Activated CD8-positive, alpha-beta memory T cell treated with anti-CD3 and anti-CD28 coated beads for 36 hours (primary cell): ENCODE results near the gene SESN2. TPM values are rescaled to one million over a fixed set of nuclear protein-coding genes. Genes with fewer than 3 reads are reported as not detected.

Source experiments
- CTCF ChIA-PET: fragments of 350-600 bp; sonication (Branson Sonifier 250); formaldehyde crosslinking; loops from one replicate; lab custom pipeline; 2021; ENCODE audit warnings: antibody characterized with exemption; lab: Charles Lee
- POLR2A ChIA-PET: fragments of 350-600 bp; sonication (Branson Sonifier 250); formaldehyde crosslinking; loops from one replicate; lab custom pipeline; 2021; ENCODE audit warnings: antibody characterized with exemption; lab: Charles Lee
- total RNA-seq, 2 experiments: library from RNA; stranded (reverse); gene quantifications; one replicate each; pipeline ENCODE4 v1.2.3, GENCODE V29; 2021

The SESN2 gene
- total RNA-seq, 2 experiments from 2014 or later, result 22.8 to 23.3 TPM

DNA sequence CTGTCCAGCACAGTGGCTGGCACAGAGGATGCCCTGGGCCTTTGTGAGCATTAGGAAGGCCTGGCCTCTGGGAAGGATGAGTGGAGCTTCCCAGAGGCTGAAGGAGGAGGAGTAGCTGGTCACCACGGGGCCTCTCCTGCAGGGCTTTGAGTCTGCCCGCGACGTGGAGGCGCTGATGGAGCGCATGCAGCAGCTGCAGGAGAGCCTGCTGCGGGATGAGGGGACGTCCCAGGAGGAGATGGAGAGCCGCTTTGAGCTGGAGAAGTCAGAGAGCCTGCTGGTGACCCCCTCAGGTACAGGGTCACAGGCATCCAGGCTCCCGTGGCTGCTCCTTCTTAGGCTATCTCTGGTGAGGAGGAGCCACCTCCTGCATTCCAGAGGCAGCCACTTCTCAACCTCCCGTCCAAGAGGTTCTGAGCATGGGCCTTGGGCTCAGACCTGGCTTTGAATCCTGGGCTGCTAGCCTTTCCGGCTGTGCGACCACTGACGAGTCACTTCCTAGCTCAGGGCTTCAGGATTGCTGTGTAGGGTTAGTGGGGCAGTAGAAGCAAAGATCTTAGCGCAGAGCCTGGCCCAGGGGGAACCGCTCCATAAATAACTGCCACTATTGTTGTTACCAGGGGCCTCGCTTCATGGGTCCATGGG, 14.0 kb downstream of the SESN2 start:
- ChIA-PET CTCF (no interaction called here), POLR2A (interaction anchor here (1.6 kb wide), 1 partner anchor 13 kb away, joined by 4 read pairs; no protein-coding TSS in a partner anchor)

- CTCF ChIA-PET, result interaction anchor here (1.1 to 1.2 kb wide), 2 partner anchors 17 to 190 kb away, joined by 3 read pairs; partner anchors contain the start of gene EYA3
- POLR2A ChIA-PET, result no interaction called here
These were observed 19.4 kb downstream of the SESN2 start for GRCh38 chr1:28278763-28279162.

GRCh38 chr1:28279721-28280120, 20.4 kb downstream of the SESN2 start:
- POLR2A ChIA-PET, result no interaction called here
- CTCF ChIA-PET, result interaction anchor here (1.1 to 1.3 kb wide), 3 partner anchors 11 to 191 kb away, joined by 3 to 5 read pairs (median 3); partner anchors contain the start of gene EYA3

DNA sequence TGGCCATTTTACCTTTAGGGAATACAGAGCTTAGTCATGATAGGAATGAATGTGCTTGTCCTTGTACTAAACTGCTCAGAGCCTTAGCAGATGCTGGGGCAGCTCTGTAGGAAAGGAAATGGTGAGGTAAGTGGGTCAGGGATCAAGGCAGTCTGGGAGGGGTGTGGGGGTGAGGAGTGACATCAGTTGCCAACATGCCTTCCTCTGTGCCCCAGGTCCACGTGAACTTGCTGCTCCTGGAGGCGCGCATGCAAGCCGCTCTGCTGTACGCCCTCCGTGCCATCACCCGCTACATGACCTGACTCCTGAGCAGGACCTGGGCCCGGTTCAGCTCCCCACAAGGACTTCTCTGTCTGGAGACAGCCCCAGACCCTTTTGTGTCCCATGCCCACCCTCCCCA, 21.2 kb downstream of the SESN2 start:
- POLR2A ChIA-PET, result no interaction called here
- CTCF ChIA-PET, result interaction anchor here (1.3 kb wide), 1 partner anchor 11 kb away, joined by 5 read pairs; no protein-coding TSS in a partner anchor

DNA sequence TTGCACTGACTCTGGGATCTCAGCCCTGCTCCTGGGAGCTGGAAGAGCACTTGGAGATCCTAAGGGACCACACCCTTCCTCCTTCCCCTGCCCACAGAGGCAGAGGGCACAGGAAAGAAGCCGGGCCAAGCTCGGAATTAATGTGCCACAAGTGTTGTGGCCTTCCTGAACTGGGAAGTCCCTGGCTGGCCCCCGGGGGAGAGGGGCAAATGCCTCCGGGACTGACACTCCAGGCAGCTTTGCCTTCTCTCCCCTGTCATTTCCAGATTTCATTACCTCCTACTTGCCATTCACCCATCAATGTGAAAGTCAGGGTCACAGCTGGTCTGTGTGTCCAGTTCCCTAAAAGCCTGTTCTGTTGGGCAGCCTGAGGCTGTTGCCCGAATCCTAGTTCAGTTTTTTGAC, 21.7 kb downstream of the SESN2 start:
- POLR2A ChIA-PET, result no interaction called here
- CTCF ChIA-PET, result no interaction called here

GRCh38 chr1:28281608-28282425, 22.5 kb downstream of the SESN2 start:
- ChIA-PET CTCF (no interaction called here), POLR2A (no interaction called here)

DNA sequence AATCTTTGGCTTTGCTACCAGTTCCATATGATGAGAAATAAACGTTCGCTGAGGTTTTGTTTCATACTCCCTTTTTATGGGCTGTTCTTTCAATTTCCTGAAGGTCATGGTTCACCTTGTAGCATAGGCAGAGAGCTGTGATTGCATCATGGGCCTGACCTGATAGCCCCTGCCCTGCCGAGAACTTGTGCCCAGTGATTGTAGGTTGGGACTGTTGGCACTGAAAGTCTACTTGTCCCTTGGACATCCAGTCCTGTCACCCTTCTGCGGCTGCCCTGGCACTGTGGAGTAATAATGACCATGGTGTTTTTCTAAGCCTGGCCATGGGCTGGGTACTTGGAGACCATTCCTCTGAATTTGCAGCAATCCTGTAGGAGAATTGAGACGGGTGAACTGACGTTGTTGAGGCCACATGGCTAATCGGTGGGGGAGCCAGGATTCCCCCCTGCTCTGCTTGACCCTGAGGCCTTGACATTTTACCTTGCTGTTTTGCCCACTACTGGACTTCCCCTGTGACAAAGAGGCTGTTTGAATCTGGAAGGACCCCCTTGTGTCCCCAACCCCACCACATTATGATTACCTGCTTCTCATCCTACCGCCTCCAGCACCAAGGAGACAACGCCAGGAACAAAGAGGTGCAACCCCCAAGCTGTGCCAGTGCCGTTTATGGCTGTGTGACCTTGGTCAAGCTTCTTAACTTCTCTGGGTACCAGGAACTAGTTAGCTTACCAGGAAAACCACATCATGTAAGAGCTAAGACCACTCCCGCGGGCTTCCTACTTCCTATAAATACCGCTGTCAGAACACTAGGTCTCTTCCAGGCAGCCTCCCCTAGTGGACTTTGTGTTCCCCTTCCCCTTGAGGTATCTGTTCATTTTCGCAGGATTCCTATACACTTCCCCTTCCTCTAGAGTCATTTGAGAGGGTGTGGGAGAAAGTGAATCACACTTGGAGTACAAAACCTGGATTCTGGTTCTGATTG, 23.4 kb downstream of the SESN2 start:
- POLR2A ChIA-PET, result no interaction called here
- CTCF ChIA-PET, result no interaction called here

- ChIA-PET POLR2A (no interaction called here), CTCF (interaction anchor here (1.3 kb wide), 1 partner anchor 38 kb away, joined by 3 read pairs; no protein-coding TSS in a partner anchor)
These were observed 26.8 kb downstream of the SESN2 start for GRCh38 chr1:28286111-28286510.

GRCh38 chr1:28288487-28288886, 29.2 kb downstream of the SESN2 start:
- CTCF ChIA-PET, result interaction anchor here (1.5 kb wide), 1 partner anchor 12 kb away, joined by 4 read pairs; no protein-coding TSS in a partner anchor
- POLR2A ChIA-PET, result no interaction called here

- POLR2A ChIA-PET, result no interaction called here
- CTCF ChIA-PET, result no interaction called here
These were observed 31.5 kb downstream of the SESN2 start for GRCh38 chr1:28290851-28291250.

GRCh38 chr1:28291711-28292110, 32.4 kb downstream of the SESN2 start:
- CTCF ChIA-PET, result no interaction called here
- POLR2A ChIA-PET, result no interaction called here

DNA sequence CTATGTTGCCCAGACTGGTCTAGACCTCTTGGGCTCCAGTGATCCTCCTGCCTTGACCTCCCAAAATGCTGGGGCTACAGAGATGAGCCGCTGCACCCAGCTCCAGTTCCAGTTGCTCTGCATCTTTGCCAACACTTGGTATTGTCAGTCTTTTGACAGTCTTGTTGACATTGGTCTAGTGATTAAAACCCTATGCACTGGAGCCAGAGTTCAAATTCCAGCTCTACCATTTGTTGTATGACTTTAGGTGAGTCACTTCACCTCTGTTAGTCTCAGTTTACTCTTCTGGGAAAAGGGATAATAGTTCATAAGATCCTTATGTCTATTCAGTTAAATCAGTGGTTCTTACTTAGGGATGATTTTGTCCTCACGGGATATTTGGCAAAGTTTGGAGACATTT, 36.6 kb downstream of the SESN2 start:
- ChIA-PET POLR2A (no interaction called here), CTCF (no interaction called here)

DNA sequence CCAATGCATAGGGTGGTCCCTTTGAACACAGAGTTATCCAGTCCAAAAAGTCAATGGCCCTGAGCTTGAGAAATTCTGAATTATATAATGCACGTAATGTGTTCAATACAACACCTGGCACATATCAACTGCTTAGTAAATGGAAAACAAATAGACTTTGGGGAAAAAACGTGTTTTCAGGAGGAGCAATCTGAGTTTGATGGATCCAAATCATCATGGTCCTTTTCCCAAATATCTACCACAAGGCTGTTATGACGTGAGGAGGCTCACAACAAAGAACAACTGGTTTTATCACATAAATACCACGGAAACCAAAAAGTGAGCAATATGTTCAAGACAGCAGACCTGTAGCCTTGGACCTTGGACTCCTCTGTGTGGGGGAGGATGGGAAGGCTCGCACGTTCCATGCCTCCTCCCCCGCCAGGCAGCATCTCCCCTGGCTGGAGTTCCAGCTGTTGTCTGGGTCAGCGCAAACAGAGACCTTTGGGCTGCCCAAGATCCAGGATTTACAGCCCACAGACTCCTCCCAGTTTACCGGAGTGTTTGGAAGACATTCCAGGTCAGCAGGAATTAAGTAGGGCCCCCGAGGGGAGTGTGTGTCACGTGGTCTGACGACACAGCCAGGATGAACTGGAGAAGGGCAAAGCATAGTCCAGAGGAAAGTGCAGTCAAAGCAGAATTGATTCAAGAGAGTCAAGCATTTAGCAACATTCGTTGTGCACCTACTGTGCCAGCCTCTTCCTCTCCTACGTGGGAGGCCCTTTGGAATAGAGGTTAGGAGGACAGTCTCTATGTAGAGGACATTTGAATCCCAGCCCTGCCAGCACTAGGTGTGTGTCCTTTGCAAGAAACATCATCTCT, 37.3 kb downstream of the SESN2 start:
- CTCF ChIA-PET, result no interaction called here
- POLR2A ChIA-PET, result no interaction called here

- ChIA-PET POLR2A (no interaction called here), CTCF (no interaction called here)
These were observed 38.5 kb downstream of the SESN2 start for GRCh38 chr1:28297826-28298225.

DNA sequence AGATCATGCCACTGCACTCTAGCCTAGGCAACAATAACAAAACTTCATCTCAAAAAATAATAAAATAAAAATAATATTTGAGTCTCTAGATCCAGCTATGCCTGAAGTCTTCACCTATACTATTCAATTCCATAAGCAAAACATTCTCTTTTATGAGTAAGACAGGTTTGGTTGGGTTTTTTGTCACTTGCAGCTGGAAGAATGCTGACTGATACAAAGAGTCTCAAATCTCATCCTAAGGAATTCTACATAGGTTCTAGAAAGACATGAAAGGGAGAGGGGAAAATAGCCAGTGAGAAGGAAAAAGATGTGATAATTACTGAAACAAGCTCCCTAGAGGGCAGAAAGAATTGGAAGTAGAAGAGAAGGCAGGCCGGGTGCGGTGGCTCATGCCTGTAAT, 39.1 kb downstream of the SESN2 start:
- ChIA-PET CTCF (interaction anchor here (0.6 kb wide), 2 partner anchors 18 to 329 kb away, joined by 3 read pairs; no protein-coding TSS in a partner anchor), POLR2A (no interaction called here)

- ChIA-PET CTCF (interaction anchor here (1.2 to 1.9 kb wide), 2 partner anchors 13 to 50 kb away, joined by 4 read pairs; no protein-coding TSS in a partner anchor), POLR2A (interaction anchor here (0.7 kb wide), 1 partner anchor 973 kb away, joined by 4 read pairs; no protein-coding TSS in a partner anchor)
These were observed 42.3 kb downstream of the SESN2 start for GRCh38 chr1:28301368-28302174.

- CTCF ChIA-PET, result interaction anchor here (1.2 kb wide), 1 partner anchor 51 kb away, joined by 4 read pairs; no protein-coding TSS in a partner anchor
These were observed 42.9 kb downstream of the SESN2 start for GRCh38 chr1:28302247-28302646.

More at GRCh38 chr1:28302247-28302646, 42.9 kb downstream of the SESN2 start:
- POLR2A ChIA-PET, result interaction anchor here (0.7 kb wide), 1 partner anchor 41 kb away, joined by 3 read pairs; no protein-coding TSS in a partner anchor
